GM08714 (cell line): ENCODE data around the gene BSPRY.
"Not testable (repeated sequence)": the region's sequence is repeated elsewhere in the genome, so short reads cannot be mapped to it uniquely, and the experiment has no call there.

Experiments used
- H3K4me3 ChIP-seq: fragments of 200-500 bp; sonication (Bioruptor generic); 2 replicates; pipeline ENCODE4 v1.5.1; 2014; ENCODE audit warnings: mild to moderate bottlenecking, low read length, inconsistent platforms
- ZNF274 ChIP-seq: IDR thresholded peaks from 2 replicates; pipeline ENCODE4 v1.6.1; 2012; ENCODE audit warnings: mild to moderate bottlenecking, low read depth, low read length

The BSPRY gene

GRCh38 chr9:113373256-113373655 is 23.9 kb downstream of the BSPRY start:
- no peak for TF ChIP-seq ZNF274
- no peak overlapping the region for H3K4me3 ChIP-seq

GRCh38 chr9:113373676-113374392 is 24.5 kb downstream of the BSPRY start:
- no peak for TF ChIP-seq ZNF274
- no peak overlapping the region for H3K4me3 ChIP-seq

- no peak for TF ChIP-seq ZNF274
- peak overlapping the region; percentile 97; the same call in 1 of the 2 replicates for H3K4me3 ChIP-seq
These were observed 26.0 kb downstream of the BSPRY start for GRCh38 chr9:113375057-113376023.

GRCh38 chr9:113376634-113377567 is 27.6 kb downstream of the BSPRY start, which contains the start of gene HDHD3:
Gene HDHD3 (minus strand): TSS chr9:113376986. CDS start chr9:113374354, 2,632 bp downstream.
- peak within 1 kb of the TSS; percentile 97 for H3K4me3 ChIP-seq
- TF ChIP-seq ZNF274: no peak

GRCh38 chr9:113379094-113379828 is 29.9 kb downstream of the BSPRY start:
- not testable (repeated sequence) for H3K4me3 ChIP-seq

GRCh38 chr9:113379829-113380210 is 30.5 kb downstream of the BSPRY start:
- not testable (repeated sequence) for H3K4me3 ChIP-seq

GRCh38 chr9:113380869-113381378 is 31.6 kb downstream of the BSPRY start:
- no peak overlapping the region for H3K4me3 ChIP-seq
- no peak for TF ChIP-seq ZNF274

- not testable (repeated sequence) for H3K4me3 ChIP-seq
These were observed 32.1 kb downstream of the BSPRY start for GRCh38 chr9:113381441-113381840.

GRCh38 chr9:113381909-113382411 is 32.6 kb downstream of the BSPRY start:
- no peak overlapping the region for H3K4me3 ChIP-seq
- no peak for TF ChIP-seq ZNF274

- H3K4me3 ChIP-seq: no peak overlapping the region
- TF ChIP-seq ZNF274: no peak
These were observed 37.4 kb downstream of the BSPRY start for GRCh38 chr9:113386571-113387393.

- TF ChIP-seq ZNF274: no peak
- H3K4me3 ChIP-seq: no peak overlapping the region
These were observed 38.4 kb downstream of the BSPRY start for GRCh38 chr9:113387560-113388230.

- no peak overlapping the region for H3K4me3 ChIP-seq
- no peak for TF ChIP-seq ZNF274
These were observed 39.5 kb downstream of the BSPRY start for GRCh38 chr9:113388833-113389232.
